B cell (primary cell): ENCODE measurements around the gene NADSYN1. TPM values are rescaled to one million over a fixed set of nuclear protein-coding genes. Genes with fewer than 3 reads are reported as not detected.

Experiments used
- ATAC-seq: fragments of 200-7000 bp; cut with Tn5 transposase; one replicate; pipeline ENCODE4 v1.10.0; 2021; ENCODE audit warnings: low read depth, mild to moderate bottlenecking, moderate number of reproducible peaks, moderate library complexity
- CTCF ChIA-PET: fragments of 350-600 bp; sonication (Branson Sonifier 250); formaldehyde crosslinking; loops from one replicate; lab custom pipeline; 2021; ENCODE audit warnings: antibody characterized with exemption, inconsistent platforms; lab: Charles Lee
- POLR2A ChIA-PET: fragments of 350-600 bp; sonication (Branson Sonifier 250); formaldehyde crosslinking; loops from one replicate; lab custom pipeline; 2021; ENCODE audit warnings: antibody characterized with exemption; lab: Charles Lee
- DNase-seq: peaks from one replicate; pipeline ENCODE4 v3.0.0; 2013
- H2AFZ ChIP-seq: 2 replicates; pipeline ENCODE4 v1.6.1; 2012; ENCODE audit warnings: mild to moderate bottlenecking, low read depth, low read length; ENCODE audit not compliant: insufficient read depth, poor library complexity, severe bottlenecking
- H3K27ac ChIP-seq, 2 donors: 1 replicate in 1 of 2; 2 replicates in 1 of 2; pipeline ENCODE4 v1.5.1; 2012 to 2013; ENCODE audit warnings: low read length in 2 of 2, mild to moderate bottlenecking in 2 of 2, moderate library complexity in 1 of 2
- H3K27me3 ChIP-seq, 4 experiments: fragments of 200-600 bp in 1 of 4; sonication (generic) in 1 of 4; replicated peaks in 1 of 4; 1 replicate in 2 of 4; 2 replicates in 2 of 4; pipeline versions ENCODE4 v1.6.1 to v1.7.0; 2013 to 2016; ENCODE audit warnings: low read length in 3 of 4, mild to moderate bottlenecking in 2 of 4, mixed read lengths in 1 of 4, moderate library complexity in 1 of 4; ENCODE audit not compliant: insufficient read depth in 4 of 4, control insufficient read depth in 3 of 4; ENCODE audit errors: control extremely low read depth in 1 of 4
- H3K36me3 ChIP-seq, 2 experiments: replicated peaks in 1 of 2; 1 replicate in 1 of 2; 2 replicates in 1 of 2; pipeline versions ENCODE4 v1.6.1 to v1.7.1; 2013; ENCODE audit warnings: low read length in 1 of 2; ENCODE audit not compliant: insufficient read depth in 2 of 2, control insufficient read depth in 1 of 2; ENCODE audit errors: control extremely low read depth in 1 of 2, extremely low read depth in 1 of 2
- H3K4me1 ChIP-seq, 2 donors: fragments of 200-600 bp in 1 of 2; sonication (generic) in 1 of 2; 1 replicate in 1 of 2; 2 replicates in 1 of 2; pipeline versions ENCODE4 v1.5.1 to v1.6.1; 2013 to 2017; ENCODE audit warnings: low read length in 2 of 2; ENCODE audit not compliant: control insufficient read depth in 2 of 2, insufficient read depth in 2 of 2
- H3K4me2 ChIP-seq: replicated peaks from 2 replicates; pipeline ENCODE3; 2012; ENCODE audit warnings: mild to moderate bottlenecking, low read depth, low read length; ENCODE audit not compliant: poor library complexity, severe bottlenecking
- H3K4me3 ChIP-seq, 5 experiments: fragments of 200-600 bp in 1 of 5; sonication (generic) in 1 of 5; 1 replicate in 3 of 5; 2 replicates in 2 of 5; pipeline versions ENCODE4 v1.5.1 to v1.7.0; 2011 to 2016; ENCODE audit warnings: low read length in 4 of 5, mild to moderate bottlenecking in 4 of 5, low read depth in 2 of 5, control low read depth in 1 of 5, moderate library complexity in 1 of 5; ENCODE audit not compliant: insufficient read depth in 1 of 5; ENCODE audit errors: control extremely low read depth in 1 of 5, extremely low read depth in 1 of 5
- H3K79me2 ChIP-seq: fragments of 200-600 bp; sonication (generic); one replicate; pipeline ENCODE4 v1.6.0; 2016; ENCODE audit warnings: low read length; ENCODE audit not compliant: control insufficient read depth, insufficient read depth
- H3K9ac ChIP-seq: fragments of 200-600 bp; sonication (generic); 2 replicates; pipeline ENCODE4 v1.6.1; 2017; ENCODE audit warnings: mild to moderate bottlenecking, low read length, moderate library complexity
- H3K9me3 ChIP-seq, 3 donors: one replicate each; pipeline versions ENCODE4 v1.6.1 to v1.7.1; 2013; ENCODE audit warnings: low read length in 2 of 3; ENCODE audit not compliant: control insufficient read depth in 2 of 3, insufficient read depth in 1 of 3; ENCODE audit errors: control extremely low read depth in 1 of 3
- H4K20me1 ChIP-seq: 2 replicates; pipeline ENCODE4 v1.6.0; 2012; ENCODE audit warnings: mild to moderate bottlenecking, low read length; ENCODE audit not compliant: insufficient read depth, control insufficient read depth, poor library complexity, severe bottlenecking
- H3K27ac Mint-ChIP-seq: one replicate; pipeline ENCODE4 v1.8.0; 2021; ENCODE audit warnings: mixed read lengths
- H3K27me3 Mint-ChIP-seq: one replicate; pipeline ENCODE4 v1.8.0; 2021; ENCODE audit warnings: mixed read lengths
- H3K4me1 Mint-ChIP-seq: one replicate; pipeline ENCODE4 v1.8.0; 2021; ENCODE audit warnings: mixed read lengths
- H3K4me3 Mint-ChIP-seq: one replicate; pipeline ENCODE4 v1.8.0; 2021; ENCODE audit warnings: mixed read lengths
- H3K9me3 Mint-ChIP-seq: one replicate; pipeline ENCODE4 v1.8.0; 2022; ENCODE audit warnings: mixed read lengths; ENCODE audit not compliant: insufficient read depth
- CTCF ChIP-seq: fragments of 200-600 bp; IDR thresholded peaks from one replicate; pipeline ENCODE4 v1.8.0; 2022; ENCODE audit warnings: antibody characterized with exemption, mild to moderate bottlenecking
- EZH2 ChIP-seq: IDR thresholded peaks from 2 replicates; pipeline ENCODE4 v1.6.1; 2012; ENCODE audit warnings: borderline replicate concordance, low read depth, mild to moderate bottlenecking, moderate library complexity, low read length; ENCODE audit not compliant: insufficient read depth, poor library complexity, severe bottlenecking
- WGBS: methylation state at CpG from one replicate; pipeline ENCODE4 v1.1.5; 2013; ENCODE audit warnings: missing lambda C conversion rate; ENCODE audit not compliant: insufficient coverage; 5-methylcytosine and 5-hydroxymethylcytosine counted together
- intact Hi-C: fragments of 100-400 bp; cut with micrococcal nuclease; formaldehyde crosslinking; loops from one replicate; pipeline ENCODE4 v1.10.0; 2022
- polyA plus RNA-seq: library from polyadenylated mRNA; depleted of rRNA; stranded (reverse); fragments of >200 nt; gene quantifications from 2 replicates; pipeline ENCODE4 v1.2.3, GENCODE V29; 2012
- total RNA-seq, 2 donors: library from RNA; stranded (reverse); fragments of 120-200 nt in 1 of 2; gene quantifications; 1 replicate in 1 of 2; 2 replicates in 1 of 2; pipeline versions ENCODE4 v1.2.3 to v1.2.4, GENCODE V29; 2013 to 2022

Gene NADSYN1
- total and polyA plus RNA-seq, 2 donors (not counting 1 experiment from before 2014, with no cell fraction given) = 153 to 222 TPM

DNA sequence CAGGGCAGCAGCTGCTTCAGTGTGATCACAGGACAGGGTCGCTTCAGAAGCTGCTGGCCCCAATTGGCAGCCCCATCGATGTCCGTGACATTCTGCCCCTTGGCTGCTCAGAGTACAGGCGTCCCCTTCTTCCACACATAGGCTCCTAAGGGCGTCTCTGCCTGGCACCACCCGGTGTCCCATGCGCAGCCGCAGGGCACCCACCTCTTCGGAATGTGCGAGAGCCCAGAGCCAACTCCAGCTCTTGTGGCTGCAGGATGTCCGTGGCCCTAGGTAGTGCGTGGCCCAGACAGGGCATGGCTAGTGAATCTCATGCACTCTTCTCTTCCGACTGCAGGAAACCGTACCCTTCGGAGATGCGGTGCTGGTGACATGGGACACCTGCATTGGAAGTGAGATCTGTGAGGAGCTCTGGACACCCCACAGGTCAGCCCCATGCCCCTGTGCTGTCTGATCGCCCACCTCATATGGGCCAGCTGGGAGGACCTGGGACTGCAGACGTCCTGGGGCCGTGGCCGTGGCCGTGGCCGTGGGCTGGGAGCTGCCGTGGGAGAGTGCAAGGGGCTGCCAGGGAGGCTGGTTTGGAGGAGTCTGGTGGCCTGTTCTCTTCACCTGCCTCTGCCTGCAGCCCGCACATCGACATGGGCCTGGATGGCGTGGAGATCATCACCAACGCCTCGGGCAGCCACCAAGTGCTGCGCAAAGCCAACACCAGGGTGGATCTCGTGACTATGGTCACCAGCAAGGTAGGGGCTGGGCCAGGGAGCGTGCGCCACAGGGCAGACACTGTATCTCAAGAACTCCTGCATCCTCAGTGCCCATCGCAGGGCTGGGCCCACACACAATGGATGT lies 20.2 kb downstream of the NADSYN1 start:
- no peaks in the 10 kb centered on the region for H3K27me3 Mint-ChIP-seq
- ATAC-seq (no peak), DNase-seq (no peak)

More for the DNA sequence above, 20.2 kb downstream of the NADSYN1 start:
- Histone ChIP-seq H3K4me2 (no peak overlapping the region), H4K20me1 (no peaks in the 10 kb centered on the region), H3K27ac (no peak overlapping the region), H3K27me3 (no peaks in the 10 kb centered on the region), H3K36me3 (peaks cover 1 to 51% of the 10 kb centered on the region in 2 experiments), H2AFZ (no peak overlapping the region), H3K4me3 (no peak overlapping the region), H3K9me3 (peaks cover 0 to 3% (median 0%) of the 10 kb centered on the region in 3 donors), H3K4me1 (no peaks in the 10 kb centered on the region), H3K9ac (no peak overlapping the region), H3K79me2 (no peaks in the 10 kb centered on the region)
- Mint-ChIP-seq H3K4me1 (no peaks in the 10 kb centered on the region), H3K9me3 (no peaks in the 10 kb centered on the region), H3K27ac (no peak overlapping the region), H3K4me3 (no peak overlapping the region)
- CTCF ChIA-PET = no interaction called here
- TF ChIP-seq CTCF = no peak
- TF ChIP-seq EZH2 = no peak
- POLR2A ChIA-PET = no interaction called here
- WGBS = 98% methylated on average over 33 of the region's 33 CpGs
- intact Hi-C loops = no loop called here
